ENCODE results near the gene TSPAN18. TPM values are rescaled to one million over a fixed set of nuclear protein-coding genes. Genes with fewer than 3 reads are reported as not detected.

The TSPAN18 gene
- polyA plus RNA-seq, 4 donors: 53.1 to 61.4 (median 57.6) TPM

GRCh38 chr11:44736791-44737190 lies 10.0 kb downstream of the TSPAN18 start:
- DNase-seq (ENCODE audit: low read depth in 4 of 4, low spot score in 3 of 4): no peak

GRCh38 chr11:44737245-44738085 lies 10.7 kb downstream of the TSPAN18 start:
- DNase-seq (ENCODE audit: low read depth in 4 of 4, low spot score in 3 of 4): no peak

- DNase-seq (ENCODE audit: low read depth in 4 of 4, low spot score in 3 of 4): no peak
Measured at GRCh38 chr11:44738791-44739190, 12.0 kb downstream of the TSPAN18 start.

DNA sequence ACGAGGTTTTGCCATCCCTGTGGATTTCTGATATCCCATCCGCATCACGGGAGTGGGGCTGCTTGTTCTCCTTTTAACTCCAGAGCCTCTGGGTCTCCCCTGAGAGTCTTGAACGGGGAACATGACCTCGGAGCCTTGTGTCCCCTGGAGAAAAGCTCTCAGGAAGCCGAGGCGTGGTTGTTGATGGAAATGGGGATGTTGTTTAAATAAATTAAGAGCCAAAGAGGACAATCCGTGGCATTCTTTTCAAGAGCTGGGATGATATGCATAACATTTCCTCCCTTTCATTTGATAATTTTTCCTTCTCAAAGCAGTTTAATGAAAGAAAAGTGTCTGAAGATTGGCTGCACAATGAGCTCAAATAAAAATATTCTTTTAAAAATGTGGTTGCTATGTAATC lies 14.2 kb downstream of the TSPAN18 start:
- DNase-seq (ENCODE audit: low read depth in 4 of 4, low spot score in 3 of 4): no peak

DNA sequence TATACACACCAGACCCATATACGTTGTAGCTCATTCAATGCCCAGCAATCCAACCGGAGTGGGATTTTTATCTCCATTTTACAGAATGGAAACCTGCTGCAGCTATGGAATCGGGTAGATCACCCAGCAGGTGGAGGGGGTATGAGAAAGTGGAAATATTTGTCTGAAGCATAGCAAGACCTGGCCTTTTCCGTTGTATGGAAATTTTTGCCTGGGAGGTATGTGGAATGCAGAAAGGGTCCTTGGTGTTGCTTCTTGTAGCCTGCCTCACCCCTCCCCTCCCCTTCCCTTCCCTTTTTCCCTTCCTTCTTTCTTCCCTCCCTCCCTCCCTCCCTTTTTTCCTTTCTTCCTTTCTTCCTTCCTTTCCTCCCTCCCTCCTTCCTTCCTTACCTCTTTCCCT lies 15.2 kb downstream of the TSPAN18 start:
- no peak for DNase-seq (ENCODE audit: low read depth in 4 of 4, low spot score in 3 of 4)

GRCh38 chr11:44742508-44743246 lies 15.9 kb downstream of the TSPAN18 start:
- DNase-seq (ENCODE audit: low read depth in 4 of 4, low spot score in 3 of 4): no peak

GRCh38 chr11:44743326-44743725 lies 16.6 kb downstream of the TSPAN18 start:
- DNase-seq (ENCODE audit: low read depth in 4 of 4, low spot score in 3 of 4): no peak

GRCh38 chr11:44743959-44744557 lies 17.3 kb downstream of the TSPAN18 start:
- no peak for DNase-seq (ENCODE audit: low read depth in 4 of 4, low spot score in 3 of 4)

GRCh38 chr11:44746894-44747293 lies 20.1 kb downstream of the TSPAN18 start:
- no peak for DNase-seq (ENCODE audit: low read depth in 4 of 4, low spot score in 3 of 4)

DNA sequence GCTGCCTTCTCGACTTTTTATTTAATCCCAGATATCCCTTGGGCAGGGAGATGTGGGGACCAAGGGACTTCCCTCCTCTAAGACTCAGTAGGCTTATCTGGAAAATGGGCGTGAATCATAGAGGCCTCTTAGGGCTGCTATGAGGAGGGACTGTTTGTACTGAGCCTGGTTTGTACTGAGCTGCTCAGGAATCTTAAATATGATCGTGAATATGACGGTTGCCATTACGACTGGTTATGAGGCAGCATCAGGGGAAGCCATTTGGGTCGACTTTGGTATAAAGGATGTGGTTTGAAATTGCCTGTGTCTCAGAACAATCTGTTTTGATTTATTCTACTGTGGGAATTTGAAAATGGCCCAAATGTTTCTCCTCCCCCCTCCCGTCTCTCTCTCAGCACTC lies 20.6 kb downstream of the TSPAN18 start:
- DNase-seq (ENCODE audit: low read depth in 4 of 4, low spot score in 3 of 4): no peak

DNA sequence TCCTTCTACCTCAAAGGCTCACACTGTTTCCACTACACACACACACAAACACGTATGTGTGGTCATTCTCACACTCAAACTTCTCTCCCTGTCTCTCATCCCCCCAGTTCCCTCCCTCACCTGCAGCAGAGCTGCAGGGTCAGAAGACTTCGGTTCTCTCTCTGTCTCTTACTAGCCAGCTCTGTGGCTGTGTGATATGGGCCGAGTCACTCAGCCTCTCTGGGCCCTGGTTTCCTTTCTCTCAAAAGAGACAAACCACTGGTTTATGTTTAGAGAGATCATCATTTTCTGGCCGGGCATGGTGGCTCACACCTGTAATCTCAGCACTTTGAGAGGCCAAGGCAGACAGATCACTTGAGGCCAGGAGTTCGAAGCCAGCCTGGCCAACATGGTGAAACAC lies 21.1 kb downstream of the TSPAN18 start:
- no peak for DNase-seq (ENCODE audit: low read depth in 4 of 4, low spot score in 3 of 4)

DNA sequence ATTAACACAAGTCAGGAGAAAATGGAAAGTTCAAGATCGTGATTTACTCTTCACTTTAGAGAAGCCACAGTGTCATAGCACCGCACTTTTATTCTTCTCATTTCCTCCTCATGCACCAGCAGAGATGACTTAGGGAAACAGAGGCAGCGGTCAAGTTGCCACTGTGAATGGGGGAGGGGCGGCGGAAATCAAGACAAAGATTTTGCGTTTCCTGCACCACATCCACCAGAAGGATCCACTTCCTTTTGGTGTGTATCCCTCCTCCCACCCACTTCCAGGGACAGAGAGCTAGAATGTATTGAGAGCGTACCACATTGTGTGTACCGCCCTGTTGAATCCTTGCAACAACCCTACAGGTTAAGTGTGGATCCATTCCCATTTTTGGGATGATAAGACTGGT lies 21.8 kb downstream of the TSPAN18 start:
- DNase-seq (ENCODE audit: low read depth in 4 of 4, low spot score in 3 of 4): no peak

- DNase-seq (ENCODE audit: low read depth in 4 of 4, low spot score in 3 of 4): no peak
Measured at GRCh38 chr11:44749189-44749588, 22.4 kb downstream of the TSPAN18 start.

DNA sequence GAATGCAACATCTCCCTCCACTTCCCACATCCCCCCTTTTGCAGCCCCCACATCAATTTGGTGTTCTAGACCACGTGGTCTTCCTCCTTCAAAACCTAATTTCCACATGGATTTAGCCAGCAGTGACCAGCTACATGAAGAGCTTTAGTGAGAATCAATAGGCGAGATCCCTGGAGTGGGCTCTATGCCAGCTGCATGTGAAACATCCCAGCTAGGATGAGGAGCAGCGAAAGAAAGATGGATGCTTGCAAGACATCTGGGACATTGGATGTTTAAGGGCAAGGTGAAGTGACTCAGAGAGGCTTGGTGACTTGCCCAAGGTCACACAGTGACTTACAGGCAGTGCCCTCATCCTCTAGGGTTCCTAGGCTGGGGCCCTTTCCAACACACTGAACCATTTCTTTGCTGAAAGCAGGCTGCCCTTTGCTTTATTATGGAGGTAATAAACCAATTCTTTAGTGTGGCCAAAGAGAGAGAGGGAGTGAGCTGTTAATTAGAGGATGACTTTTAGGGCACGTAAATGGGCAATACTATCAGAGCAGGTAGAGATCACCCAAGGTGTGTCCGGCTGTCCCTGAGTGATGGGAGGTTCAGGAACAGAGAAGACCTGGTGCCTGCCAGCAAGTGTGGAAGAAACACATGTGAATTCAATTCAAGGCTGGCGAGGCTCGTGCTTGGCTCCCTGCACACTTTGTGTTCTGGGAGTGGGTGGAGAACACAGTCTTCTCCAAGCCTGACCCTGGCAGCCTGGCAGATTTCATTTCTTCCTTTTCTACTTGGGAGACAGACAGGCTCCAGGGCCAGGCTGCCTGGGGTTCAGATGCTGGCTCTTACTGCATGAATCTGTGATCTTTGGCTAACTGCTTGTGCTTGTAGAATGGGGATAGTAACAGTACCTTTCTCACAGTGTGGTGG lies 24.0 kb downstream of the TSPAN18 start:
- DNase-seq (ENCODE audit: low read depth in 4 of 4, low spot score in 3 of 4): no peak

- DNase-seq (ENCODE audit: low read depth in 4 of 4, low spot score in 3 of 4): no peak
Measured at GRCh38 chr11:44752300-44752699, 25.5 kb downstream of the TSPAN18 start.

GRCh38 chr11:44752713-44753112 lies 26.0 kb downstream of the TSPAN18 start:
- no peak for DNase-seq (ENCODE audit: low read depth in 4 of 4, low spot score in 3 of 4)

DNA sequence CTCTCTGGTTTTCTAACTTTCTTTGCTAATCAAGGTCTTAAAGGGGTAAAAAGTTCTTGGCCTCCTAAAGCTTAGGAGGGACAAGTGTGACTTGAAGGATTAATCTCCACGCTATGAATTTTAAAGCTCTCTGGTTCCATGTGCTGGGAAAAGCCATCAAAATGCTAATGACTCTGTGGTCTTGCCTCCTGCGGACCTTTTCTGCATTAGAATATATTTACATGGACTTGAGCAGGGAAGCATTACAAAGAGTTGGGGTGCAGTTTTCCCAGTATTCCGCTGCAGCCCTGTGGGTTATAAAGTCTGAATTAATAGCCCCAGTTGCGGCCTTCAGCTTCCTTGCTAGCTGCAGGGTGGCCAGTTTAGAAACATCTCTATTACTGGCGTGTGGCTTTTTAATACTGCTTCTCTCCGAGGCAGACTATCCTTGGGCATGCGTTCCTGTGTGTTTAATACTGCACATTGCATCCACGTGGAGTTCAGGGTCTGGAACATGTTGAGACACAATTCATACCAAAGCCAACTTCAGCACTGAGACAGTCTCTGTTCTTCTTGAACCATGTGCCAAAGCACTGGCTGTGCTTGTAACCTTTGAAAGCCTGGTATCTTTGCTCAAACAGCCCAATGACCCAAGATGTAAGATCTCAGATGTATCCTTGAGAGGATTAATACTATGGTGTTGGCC lies 27.3 kb downstream of the TSPAN18 start:
- DNase-seq (ENCODE audit: low read depth in 4 of 4, low spot score in 3 of 4): no peak

- no peak for DNase-seq (ENCODE audit: low read depth in 4 of 4, low spot score in 3 of 4)
Measured at GRCh38 chr11:44754876-44755555, 28.3 kb downstream of the TSPAN18 start.

Data from right renal pelvis (tissue), 4 donors.